Panc1 (cell line): Measurements from ENCODE around the gene CYSRT1.

Experiments used
- CTCF ChIP-seq: fragments of 450-650 bp; IDR thresholded peaks from 2 replicates; pipeline ENCODE4 v1.5.1; 2017; ENCODE audit warnings: mild to moderate bottlenecking
- POLR2AphosphoS5 ChIP-seq: IDR thresholded peaks from 2 replicates; pipeline ENCODE4 v1.6.1; 2012; ENCODE audit warnings: mild to moderate bottlenecking, low read depth, low read length, moderate library complexity
- REST ChIP-seq, 2 experiments: IDR thresholded peaks; 2 replicates each; pipeline ENCODE4 v1.6.1; 2011 to 2012; ENCODE audit warnings: low read depth in 2 of 2, control low read depth in 1 of 2, low read length in 1 of 2, mild to moderate bottlenecking in 1 of 2, moderate library complexity in 1 of 2; ENCODE audit not compliant: insufficient read depth in 1 of 2
- SIN3A ChIP-seq: IDR thresholded peaks from 2 replicates; pipeline ENCODE4 v1.6.1; 2012; ENCODE audit warnings: low read depth, mild to moderate bottlenecking, low read length, moderate library complexity, borderline replicate concordance; ENCODE audit not compliant: insufficient read depth
- TCF7L2 ChIP-seq: IDR thresholded peaks from 2 replicates; pipeline ENCODE4 v1.6.1; 2011; ENCODE audit warnings: mild to moderate bottlenecking, low read depth, low read length, inconsistent platforms

- TF ChIP-seq CTCF = no peak
- no peak for TF ChIP-seq POLR2AphosphoS5
- no peak for TF ChIP-seq TCF7L2
- TF ChIP-seq SIN3A = no peak
- TF ChIP-seq REST (IDR thresholded peaks at IDR 0.05; ENCODE audit: insufficient read depth in 1 of 2, low read depth in 2 of 2, low read length in 1 of 2) = no peak
Measured at GRCh38 chr9:137275203-137275587, 50.2 kb downstream of the CYSRT1 start.
